Activated CD8-positive, alpha-beta memory T cell treated with anti-CD3 and anti-CD28 coated beads, Interleukin-2, amount 50 U/mL, for 48 hours (primary cell): ENCODE measurements around the gene CATSPERD.
"Not testable (repeated sequence)": the region's sequence is repeated elsewhere in the genome, so short reads cannot be mapped to it uniquely, and the experiment has no call there.

Experiments
- DNase-seq: peaks from one replicate; pipeline ENCODE4 v3.0.0-alpha.2; 2020

The CATSPERD gene

GRCh38 chr19:5743630-5744029 lies 23.2 kb downstream of the CATSPERD start:
- no peak for DNase-seq

- DNase-seq = not testable (repeated sequence)
Measured at GRCh38 chr19:5744999-5745398, 24.6 kb downstream of the CATSPERD start.

DNA sequence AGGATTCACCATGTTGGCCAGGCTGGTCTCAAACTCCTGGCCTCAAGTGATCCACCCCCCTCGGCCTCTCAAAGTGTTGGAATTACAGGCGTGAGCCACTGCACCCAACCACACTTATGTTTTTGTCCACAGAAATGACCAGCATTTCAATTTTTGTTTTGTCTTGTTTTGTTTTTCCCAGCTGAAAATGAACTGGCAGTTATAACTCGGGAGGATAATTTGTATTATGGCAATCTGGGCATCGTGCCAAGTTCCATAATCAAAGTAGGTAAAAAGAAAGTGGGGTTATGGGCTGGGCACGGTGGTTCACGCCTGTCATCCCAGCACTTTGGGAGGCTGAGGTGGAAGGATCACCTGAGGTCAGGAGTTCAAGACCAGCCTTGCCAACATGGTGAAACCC lies 28.5 kb downstream of the CATSPERD start:
- not testable (repeated sequence) for DNase-seq

GRCh38 chr19:5749505-5749904 lies 29.1 kb downstream of the CATSPERD start:
- no peak for DNase-seq

DNA sequence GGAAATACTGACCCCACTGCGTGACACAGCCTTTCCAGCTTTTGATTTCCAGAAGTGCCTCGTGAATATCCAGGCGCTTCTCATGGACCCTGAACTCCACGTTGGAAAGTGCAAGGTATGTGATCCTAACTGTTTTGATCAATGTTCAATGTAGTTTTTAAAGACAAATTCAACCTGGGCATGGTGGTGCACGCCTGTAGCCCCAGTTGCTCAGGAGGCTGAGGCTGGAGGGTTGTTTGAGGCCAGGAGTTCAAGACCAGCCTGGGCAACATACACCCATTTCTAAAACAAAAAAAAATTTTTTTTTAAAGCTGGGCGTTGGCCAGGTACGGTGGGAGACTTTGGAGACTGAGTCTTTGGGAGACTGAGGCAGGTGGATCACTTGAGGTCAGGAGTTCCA lies 31.3 kb downstream of the CATSPERD start:
- no peak for DNase-seq

DNA sequence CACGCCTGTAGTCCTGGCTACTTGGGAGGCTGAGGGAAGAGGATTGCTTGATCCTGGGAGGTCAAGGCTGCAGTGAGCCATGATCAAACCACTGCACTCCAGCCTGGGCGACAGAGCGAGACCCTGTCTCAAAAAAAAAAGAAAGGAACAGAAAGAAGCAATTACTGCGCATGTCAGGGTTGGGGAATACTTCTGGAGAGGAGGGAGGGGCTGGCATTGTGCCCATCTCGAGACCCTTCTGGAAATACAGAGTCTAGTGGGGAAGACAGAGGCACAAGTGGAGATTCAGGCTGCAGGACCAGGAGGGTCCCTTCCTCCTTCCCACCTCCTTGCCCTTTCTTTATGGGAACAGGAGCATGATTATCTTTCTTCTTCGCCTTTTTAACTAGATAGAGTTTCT lies 33.3 kb downstream of the CATSPERD start:
- DNase-seq = no peak

GRCh38 chr19:5762608-5763217 lies 42.3 kb downstream of the CATSPERD start:
- no peak for DNase-seq

DNA sequence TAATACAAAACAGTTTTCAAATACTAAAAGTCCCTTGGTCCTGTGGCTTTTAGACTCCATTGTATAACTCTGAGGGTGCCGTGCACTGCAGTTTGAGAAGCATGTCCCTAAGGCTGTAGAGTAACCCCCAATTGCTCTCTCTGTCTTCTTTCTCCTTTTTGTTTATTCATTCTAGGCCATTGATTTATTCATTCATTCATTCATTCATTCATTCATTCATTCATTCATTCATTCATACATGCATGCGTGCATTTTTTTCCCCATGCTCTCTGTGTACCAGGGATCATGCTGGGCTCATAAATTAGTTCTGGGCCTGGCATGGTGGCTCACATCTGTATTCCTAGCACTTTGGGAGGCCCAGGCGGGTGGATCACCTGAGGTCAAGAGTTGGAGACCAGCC lies 44.8 kb downstream of the CATSPERD start:
- DNase-seq = no peak

- DNase-seq = no peak
Measured at GRCh38 chr19:5767949-5768348, 47.5 kb downstream of the CATSPERD start.

- DNase-seq = no peak
Measured at GRCh38 chr19:5772416-5772815, 52.0 kb downstream of the CATSPERD start.

GRCh38 chr19:5773276-5773675 lies 52.8 kb downstream of the CATSPERD start:
- DNase-seq = no peak

DNA sequence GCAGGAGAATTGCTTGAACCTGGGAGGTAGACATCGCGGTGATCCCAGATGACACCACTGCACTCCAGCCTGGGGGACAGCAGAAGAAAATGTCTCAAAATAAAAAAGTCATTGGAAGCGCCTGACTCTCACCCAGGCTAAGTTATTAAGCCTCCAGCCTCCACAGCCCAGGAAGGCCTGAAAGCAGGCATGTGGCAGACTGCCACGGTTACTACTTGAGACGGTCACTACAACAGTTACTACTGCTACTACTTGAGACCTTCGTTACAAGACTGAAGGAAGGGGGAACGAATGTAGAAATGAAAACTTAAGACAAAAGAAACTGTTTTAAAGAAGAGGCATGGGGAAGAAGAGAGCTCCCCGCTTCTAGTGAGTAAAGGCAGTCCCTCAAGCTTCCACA lies 54.5 kb downstream of the CATSPERD start:
- no peak for DNase-seq

DNA sequence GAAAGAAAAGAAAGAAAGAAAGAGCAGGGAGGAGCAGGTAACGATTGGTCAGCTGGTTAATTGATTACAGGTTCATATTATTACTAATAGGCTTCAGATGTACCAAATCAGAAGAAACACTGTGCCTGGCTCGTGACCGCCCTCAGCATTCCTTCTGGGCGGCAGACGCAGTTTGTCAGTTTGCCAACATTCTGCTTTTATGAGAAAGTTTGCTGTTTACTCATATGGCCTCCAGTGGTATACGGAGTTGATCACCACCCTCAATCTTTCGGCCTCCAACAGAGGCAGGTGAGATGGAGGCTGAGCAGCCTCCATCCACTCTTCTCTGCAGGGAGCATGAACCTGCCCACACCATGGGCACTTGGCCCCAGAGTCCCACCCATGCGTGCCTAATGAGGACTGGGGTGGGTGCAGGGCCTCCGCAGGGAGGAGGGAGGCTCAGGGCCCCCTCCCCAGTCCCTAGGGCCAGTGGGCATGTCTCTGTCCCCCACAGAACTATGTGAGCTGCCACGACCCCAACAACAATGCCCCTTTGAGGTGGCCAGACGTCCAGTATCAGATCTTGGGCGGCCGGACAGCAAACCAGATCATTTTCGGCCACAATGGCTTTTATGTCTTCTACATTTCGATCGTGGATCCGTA lies 55.4 kb downstream of the CATSPERD start:
- DNase-seq = no peak

GRCh38 chr19:5778402-5778801 lies 58.0 kb downstream of the CATSPERD start:
- no peak for DNase-seq

DNA sequence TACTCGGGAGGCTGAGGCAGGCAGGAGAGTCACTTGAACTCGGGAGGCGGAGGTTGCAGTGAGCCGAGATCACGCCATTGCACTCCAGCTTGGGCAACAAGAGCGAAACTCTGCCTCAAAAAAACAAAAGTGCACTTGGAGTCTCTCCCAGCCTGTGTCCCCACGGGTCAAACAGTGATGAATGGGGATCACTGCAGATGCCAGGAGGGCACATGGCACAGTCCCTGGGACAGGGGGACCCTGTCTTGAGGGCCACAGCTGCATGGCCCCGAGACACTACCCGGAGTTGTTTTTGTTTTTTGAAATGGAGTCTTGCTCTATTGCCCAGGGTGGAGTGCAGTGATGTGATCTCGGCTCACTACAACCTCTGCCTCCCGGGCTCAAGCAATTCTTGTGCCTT lies 60.5 kb downstream of the CATSPERD start:
- not testable (repeated sequence) for DNase-seq

GRCh38 chr19:5782322-5782721 lies 61.9 kb downstream of the CATSPERD start:
- DNase-seq = no peak

GRCh38 chr19:5782945-5783919 lies 62.8 kb downstream of the CATSPERD start:
- no peak for DNase-seq

GRCh38 chr19:5784581-5785147 lies 64.2 kb downstream of the CATSPERD start, which contains the start of gene PRR22:
PRR22 (minus strand) TSS chr19:5784746; CDS start chr19:5784660, 86 bp downstream.
- no peak for DNase-seq

DNA sequence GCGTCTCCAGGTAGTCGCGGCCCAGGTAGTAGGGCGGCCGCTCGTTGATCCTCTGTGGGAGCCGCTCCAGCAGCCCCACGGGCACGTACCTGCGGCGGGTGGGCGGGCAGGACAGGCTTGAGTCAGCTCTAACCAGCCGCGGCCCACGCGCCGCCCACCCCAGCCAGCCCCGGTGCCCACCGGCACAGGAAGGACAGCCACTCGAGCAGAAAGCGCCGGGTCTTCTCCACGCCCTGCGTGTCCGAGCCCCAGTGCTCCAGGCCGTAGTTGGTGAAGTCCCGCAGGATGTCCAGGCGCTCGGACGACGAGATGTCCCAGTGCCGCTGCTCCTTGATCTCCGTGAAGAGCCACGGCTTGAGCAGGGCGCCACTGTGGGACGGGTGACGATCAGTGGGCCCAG lies 65.0 kb downstream of the CATSPERD start:
- no peak for DNase-seq

GRCh38 chr19:5786593-5787408 lies 66.4 kb downstream of the CATSPERD start:
- DNase-seq = no peak

DNA sequence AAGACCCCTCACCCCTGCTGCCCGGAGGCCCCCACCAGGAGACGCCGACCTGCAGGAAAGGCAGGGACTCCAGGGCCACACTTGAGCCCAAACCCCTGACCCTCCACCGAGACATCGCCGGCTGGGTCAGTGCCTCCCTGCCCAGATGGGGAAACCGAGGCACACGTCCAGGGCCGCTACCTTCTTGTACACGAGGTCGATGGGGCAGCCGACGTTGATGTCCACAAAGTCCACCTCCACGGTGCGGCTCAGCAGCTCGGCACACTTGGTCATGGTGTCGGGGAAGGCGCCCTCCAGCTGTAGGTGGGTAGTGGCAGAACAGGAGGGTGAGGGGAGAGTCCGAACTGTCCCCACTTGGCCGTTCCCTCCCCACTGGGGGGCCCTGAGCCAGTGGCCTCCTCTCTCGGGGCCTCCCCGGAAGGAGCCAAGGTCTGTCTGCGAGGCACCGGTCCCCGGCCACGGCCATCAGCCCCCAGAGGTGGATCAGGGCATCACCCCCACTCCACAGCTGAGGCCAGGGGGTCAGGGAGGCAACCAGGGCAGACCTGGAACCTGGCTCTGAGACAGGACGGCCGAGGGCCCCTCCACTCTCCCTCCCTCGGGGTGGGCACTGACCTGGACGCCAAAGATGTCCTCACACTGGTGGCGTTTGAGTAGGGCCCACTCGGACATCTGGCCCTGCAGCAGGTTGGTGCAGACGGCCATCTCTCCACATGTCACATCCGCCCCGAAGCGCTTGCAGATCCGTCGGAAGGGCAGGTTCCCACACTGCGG lies 67.2 kb downstream of the CATSPERD start:
- DNase-seq = no peak

GRCh38 chr19:5788422-5788821 lies 68.0 kb downstream of the CATSPERD start:
- no peak for DNase-seq
